H1 (cell line): ENCODE results near the gene BCAS1.

ENCODE experiments used
- ASH2L ChIP-seq: fragments of 200-600, 300-600 bp; sonication (generic); IDR thresholded peaks from one replicate; pipeline ENCODE4 v1.7.1; 2017; ENCODE audit warnings: low read length
- ATF3 ChIP-seq: IDR thresholded peaks from 2 replicates; pipeline ENCODE4 v1.6.1; 2011; ENCODE audit warnings: low read depth, mild to moderate bottlenecking, low read length; ENCODE audit not compliant: insufficient read depth
- BRCA1 ChIP-seq: IDR thresholded peaks from 2 replicates; pipeline ENCODE4 v1.6.1; 2012; ENCODE audit warnings: low read depth, low read length, improper control_type of control experiment
- CEBPB ChIP-seq: IDR thresholded peaks from 2 replicates; pipeline ENCODE4 v1.6.1; 2012; ENCODE audit warnings: low read depth, low read length
- CTCF ChIP-seq, 3 experiments: IDR thresholded peaks; 1 replicate in 2 of 3; 2 replicates in 1 of 3; pipeline versions ENCODE4 v1.5.1 to v1.6.1; 2011; ENCODE audit warnings: low read length in 3 of 3, mild to moderate bottlenecking in 3 of 3, inconsistent platforms in 2 of 3, low read depth in 1 of 3, moderate library complexity in 1 of 3; ENCODE audit not compliant: insufficient read depth in 1 of 3; ENCODE audit errors: control extremely low read depth in 1 of 3
- EZH2 ChIP-seq: fragments of 200-600 bp; sonication (generic); IDR thresholded peaks from 2 replicates; pipeline ENCODE4 v1.7.1; 2012; ENCODE audit warnings: low read depth, mild to moderate bottlenecking, moderate library complexity, low read length, inconsistent platforms; ENCODE audit not compliant: severe bottlenecking
- FOSL1 ChIP-seq: IDR thresholded peaks from 2 replicates; pipeline ENCODE4 v1.6.1; 2011; ENCODE audit warnings: mild to moderate bottlenecking, low read depth, low read length, moderate library complexity; ENCODE audit not compliant: insufficient read depth
- JUN ChIP-seq: IDR thresholded peaks from 2 replicates; pipeline ENCODE4 v1.6.1; 2011; ENCODE audit warnings: low read depth, mild to moderate bottlenecking, improper control_type of control experiment, low read length
- NRF1 ChIP-seq: IDR thresholded peaks from 2 replicates; pipeline ENCODE4 v1.6.1; 2011; ENCODE audit warnings: mild to moderate bottlenecking, low read depth, low read length, improper control_type of control experiment
- RAD21 ChIP-seq, 2 experiments: IDR thresholded peaks in 1 of 2; conservative IDR thresholded peaks in 1 of 2; 2 replicates each; pipeline ENCODE4 v1.6.1; 2011; ENCODE audit warnings: low read depth in 2 of 2, low read length in 2 of 2, improper control_type of control experiment in 1 of 2, inconsistent platforms in 1 of 2, mild to moderate bottlenecking in 1 of 2, moderate library complexity in 1 of 2
- RBBP5 ChIP-seq: IDR thresholded peaks from 2 replicates; pipeline ENCODE4 v1.7.1; 2012; ENCODE audit warnings: low read depth, mild to moderate bottlenecking, inconsistent platforms, low read length, moderate library complexity, borderline replicate concordance
- USF2 ChIP-seq: IDR thresholded peaks from 2 replicates; pipeline ENCODE4 v1.6.1; 2011; ENCODE audit warnings: low read length, improper control_type of control experiment

- TF ChIP-seq RBBP5 = no peak
- TF ChIP-seq NRF1 = no peak
- TF ChIP-seq CTCF (IDR thresholded peaks at IDR 0.05; ENCODE audit: control extremely low read depth in 1 of 3, insufficient read depth in 1 of 3, low read depth in 1 of 3, low read length in 3 of 3) = no peak
- TF ChIP-seq CEBPB = no peak
- TF ChIP-seq ATF3 = no peak
- TF ChIP-seq RAD21 (IDR thresholded peaks at IDR 0.05 in 1 of 2, conservative IDR thresholded peaks at IDR 0.05 in 1 of 2; ENCODE audit: low read depth in 2 of 2, low read length in 2 of 2) = no peak
- no peak for TF ChIP-seq BRCA1
- TF ChIP-seq ASH2L = no peak
- TF ChIP-seq JUN = no peak
- TF ChIP-seq EZH2 = no peak
- no peak for TF ChIP-seq FOSL1
- no peak for TF ChIP-seq USF2
Observed at GRCh38 chr20:54076259-54076658, 5.9 kb upstream of the BCAS1 start.
